Measurements from ENCODE around the gene PCDHGC5. TPM values are rescaled to one million over a fixed set of nuclear protein-coding genes. Genes with fewer than 3 reads are reported as not detected.

The PCDHGC5 gene
- total RNA-seq, 3 donors from 2014 or later (not counting 1 experiment from before 2014, with no cell fraction given) = 0.31 to 0.97 (median 0.50) TPM

DNA sequence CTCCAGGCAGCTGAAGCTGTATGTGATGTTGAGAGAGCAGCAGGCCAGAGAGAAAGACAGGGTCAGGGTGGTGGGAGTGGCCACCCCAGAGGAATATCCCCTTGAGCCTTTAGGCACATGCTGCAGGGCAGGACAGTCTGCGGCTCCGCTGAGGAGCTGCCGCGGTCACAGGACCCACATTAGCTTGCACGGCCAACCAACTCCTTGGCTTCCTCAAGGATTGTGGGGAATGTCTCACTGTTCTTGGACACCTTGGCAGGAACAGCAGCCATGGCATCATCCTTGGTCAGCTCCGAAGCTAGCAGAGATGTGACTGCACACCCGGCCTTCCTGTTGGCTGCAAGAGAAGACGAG, 27.8 kb downstream of the PCDHGC5 start:
- Mint-ChIP-seq H3K36me3 (peaks cover 15% of the 10 kb centered on the region), H3K4me1 (peaks cover 61 to 72% of the 10 kb centered on the region in 2 donors), H3K27ac (peak overlapping the region; percentile 74 to 82), H3K4me3 (no peak overlapping the region), H3K9me3 (no peaks in the 10 kb centered on the region), H3K27me3 (ENCODE audit: low read depth in 2 of 2) (no peaks in the 10 kb centered on the region)
- DNase-seq (no peak), ATAC-seq (no peak)
- WGBS (ENCODE audit: insufficient coverage) = over 99% methylated on average over 8 of the region's 8 CpGs
- TF ChIP-seq, protein P1, sequence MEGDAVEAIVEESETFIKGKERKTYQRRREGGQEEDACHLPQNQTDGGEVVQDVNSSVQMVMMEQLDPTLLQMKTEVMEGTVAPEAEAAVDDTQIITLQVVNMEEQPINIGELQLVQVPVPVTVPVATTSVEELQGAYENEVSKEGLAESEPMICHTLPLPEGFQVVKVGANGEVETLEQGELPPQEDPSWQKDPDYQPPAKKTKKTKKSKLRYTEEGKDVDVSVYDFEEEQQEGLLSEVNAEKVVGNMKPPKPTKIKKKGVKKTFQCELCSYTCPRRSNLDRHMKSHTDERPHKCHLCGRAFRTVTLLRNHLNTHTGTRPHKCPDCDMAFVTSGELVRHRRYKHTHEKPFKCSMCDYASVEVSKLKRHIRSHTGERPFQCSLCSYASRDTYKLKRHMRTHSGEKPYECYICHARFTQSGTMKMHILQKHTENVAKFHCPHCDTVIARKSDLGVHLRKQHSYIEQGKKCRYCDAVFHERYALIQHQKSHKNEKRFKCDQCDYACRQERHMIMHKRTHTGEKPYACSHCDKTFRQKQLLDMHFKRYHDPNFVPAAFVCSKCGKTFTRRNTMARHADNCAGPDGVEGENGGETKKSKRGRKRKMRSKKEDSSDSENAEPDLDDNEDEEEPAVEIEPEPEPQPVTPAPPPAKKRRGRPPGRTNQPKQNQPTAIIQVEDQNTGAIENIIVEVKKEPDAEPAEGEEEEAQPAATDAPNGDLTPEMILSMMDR (IDR thresholded peaks at IDR 0.05) = no peak
- no peaks in the 10 kb centered on the region for H3K27me3 ChIP-seq (ENCODE audit: control insufficient read depth, insufficient read depth, low read length)
- peaks cover 52% of the 10 kb centered on the region for H3K4me1 ChIP-seq (ENCODE audit: control insufficient read depth, insufficient read depth, low read length)
- H3K27ac ChIP-seq (ENCODE audit: low read length) = no peak overlapping the region
- peaks cover 64% of the 10 kb centered on the region for H3K36me3 ChIP-seq (ENCODE audit: control insufficient read depth, insufficient read depth, low read length)
- no peaks in the 10 kb centered on the region for H3K9me3 ChIP-seq (ENCODE audit: control insufficient read depth, insufficient read depth, low read length)
- no peak overlapping the region for H3K4me3 ChIP-seq (ENCODE audit: low read length)
- intact Hi-C loops (cut with micrococcal nuclease) = no loop called here

DNA sequence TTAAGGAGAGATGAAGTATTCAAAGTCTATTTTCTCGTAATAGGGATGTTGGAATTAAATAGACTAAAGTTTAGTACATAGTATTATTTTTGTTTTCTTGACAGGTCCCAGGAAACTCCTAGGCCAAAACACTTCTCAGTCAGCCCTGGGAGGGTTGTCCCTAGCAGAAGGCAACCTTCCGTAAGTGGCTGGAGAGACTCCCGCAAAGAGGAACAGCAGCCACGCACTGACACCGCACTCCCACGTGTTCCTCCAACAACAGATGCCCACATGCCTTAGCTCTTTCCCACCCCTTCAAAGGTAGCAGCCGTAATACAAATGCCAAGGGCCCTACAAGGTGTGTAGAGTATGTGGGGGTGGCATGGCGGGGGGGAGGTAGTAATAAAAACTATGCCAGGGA, 28.4 kb downstream of the PCDHGC5 start:
- intact Hi-C loops (cut with micrococcal nuclease) = no loop called here
- no peaks in the 10 kb centered on the region for H3K9me3 ChIP-seq (ENCODE audit: control insufficient read depth, insufficient read depth, low read length)
- WGBS (ENCODE audit: insufficient coverage) = 92% methylated on average over 4 of the region's 8 CpGs

DNA sequence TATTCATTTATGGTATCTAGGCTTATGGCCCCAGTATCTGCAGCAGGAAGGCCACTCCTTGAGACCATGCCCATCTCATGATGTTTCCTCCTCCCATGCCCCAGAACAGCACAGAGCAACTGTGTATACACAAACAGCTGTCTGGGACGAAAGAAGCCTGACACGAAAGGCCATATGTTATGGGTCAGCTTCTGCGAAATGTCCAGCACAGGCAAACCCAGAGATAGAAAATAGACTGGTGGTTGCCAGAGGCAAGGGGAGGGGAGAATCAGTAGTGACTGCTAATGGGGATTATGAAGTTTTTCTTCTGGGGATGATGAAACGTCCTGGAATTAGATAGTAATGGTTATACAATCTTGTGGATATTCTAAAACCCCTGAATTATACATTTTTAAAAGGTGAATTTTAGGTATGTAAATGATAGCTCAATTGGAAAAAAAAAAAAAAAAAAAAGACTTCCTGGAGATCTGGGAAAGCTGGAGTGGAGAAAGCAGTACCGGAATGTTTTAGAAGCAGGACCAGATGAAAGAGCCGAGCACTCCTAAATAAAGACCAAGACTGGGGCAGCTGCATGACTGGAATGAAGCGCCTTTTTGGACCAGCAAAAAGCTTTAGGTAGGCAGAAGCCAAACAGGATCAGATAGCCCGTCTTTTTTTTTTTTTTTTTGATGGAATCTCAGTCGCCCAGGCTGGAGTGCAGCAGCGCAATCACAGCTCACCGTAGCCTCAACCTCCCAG, 29.2 kb downstream of the PCDHGC5 start:
- Mint-ChIP-seq H3K27me3 (ENCODE audit: low read depth in 2 of 2) (no peaks in the 10 kb centered on the region), H3K4me1 (peaks cover 59 to 69% of the 10 kb centered on the region in 2 donors), H3K9me3 (no peaks in the 10 kb centered on the region), H3K36me3 (peaks cover 15% of the 10 kb centered on the region), H3K4me3 (no peak overlapping the region), H3K27ac (peak overlapping the region; percentile 37 to 71)
- Histone ChIP-seq H3K4me1 (ENCODE audit: control insufficient read depth, insufficient read depth, low read length) (peaks cover 38% of the 10 kb centered on the region), H3K27ac (ENCODE audit: low read length) (no peak overlapping the region), H3K27me3 (ENCODE audit: control insufficient read depth, insufficient read depth, low read length) (no peaks in the 10 kb centered on the region), H3K4me3 (ENCODE audit: low read length) (no peak overlapping the region), H3K36me3 (ENCODE audit: control insufficient read depth, insufficient read depth, low read length) (peaks cover 77% of the 10 kb centered on the region), H3K9me3 (ENCODE audit: control insufficient read depth, insufficient read depth, low read length) (no peaks in the 10 kb centered on the region)
- DNase-seq = no peak
- no peak for ATAC-seq
- TF ChIP-seq, protein P1 (IDR thresholded peaks at IDR 0.05) = no peak
- intact Hi-C loops (cut with micrococcal nuclease) = no loop called here
- 97% methylated on average over 7 of the region's 11 CpGs for WGBS (ENCODE audit: insufficient coverage)

More for the DNA sequence above, 28.4 kb downstream of the PCDHGC5 start:
- peaks cover 15% of the 10 kb centered on the region for H3K36me3 Mint-ChIP-seq
- H3K4me3 Mint-ChIP-seq = no peak overlapping the region
- DNase-seq (no peak), ATAC-seq (no peak)
- Histone ChIP-seq H3K27ac (ENCODE audit: low read length) (no peak overlapping the region), H3K27me3 (ENCODE audit: control insufficient read depth, insufficient read depth, low read length) (no peaks in the 10 kb centered on the region), H3K4me3 (ENCODE audit: low read length) (no peak overlapping the region), H3K4me1 (ENCODE audit: control insufficient read depth, insufficient read depth, low read length) (peaks cover 45% of the 10 kb centered on the region), H3K36me3 (ENCODE audit: control insufficient read depth, insufficient read depth, low read length) (peaks cover 70% of the 10 kb centered on the region)
- H3K4me1 Mint-ChIP-seq = peaks cover 65 to 71% of the 10 kb centered on the region in 2 donors
- no peaks in the 10 kb centered on the region for H3K27me3 Mint-ChIP-seq (ENCODE audit: low read depth in 2 of 2)
- H3K27ac Mint-ChIP-seq = peak overlapping the region; percentile 74 to 82
- TF ChIP-seq, protein P1 (IDR thresholded peaks at IDR 0.05) = no peak
- H3K9me3 Mint-ChIP-seq = no peaks in the 10 kb centered on the region

DNA sequence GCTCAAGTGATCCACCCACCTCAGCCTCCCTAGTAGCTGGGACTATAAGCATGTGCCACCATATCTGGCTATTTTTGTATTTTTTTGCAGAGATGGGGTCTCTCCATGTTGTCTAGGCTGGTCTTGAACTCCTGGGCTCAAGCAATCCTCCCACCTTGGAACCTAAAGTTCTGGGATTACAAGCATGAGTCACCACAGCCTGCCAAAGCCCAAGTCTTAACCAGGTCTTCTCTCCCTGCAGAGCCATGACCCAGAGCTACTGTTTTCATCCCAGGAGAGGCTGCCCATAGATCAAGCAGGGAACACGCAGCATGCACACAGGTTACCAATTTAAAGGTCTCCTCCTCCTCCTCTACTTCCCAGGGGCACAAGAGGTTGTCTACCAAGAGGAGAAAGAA, 29.7 kb downstream of the PCDHGC5 start:
- no peak overlapping the region for H3K4me3 Mint-ChIP-seq
- H3K4me1 Mint-ChIP-seq = peaks cover 54 to 63% of the 10 kb centered on the region in 2 donors
- no peak overlapping the region for H3K4me3 ChIP-seq (ENCODE audit: low read length)
- WGBS (ENCODE audit: insufficient coverage) = 67% methylated on average over 1 of the region's 1 CpG
- intact Hi-C loops (cut with micrococcal nuclease) = no loop called here
- peaks cover 32% of the 10 kb centered on the region for H3K4me1 ChIP-seq (ENCODE audit: control insufficient read depth, insufficient read depth, low read length)
- no peak overlapping the region for H3K27ac ChIP-seq (ENCODE audit: low read length)
- H3K9me3 ChIP-seq (ENCODE audit: control insufficient read depth, insufficient read depth, low read length) = no peaks in the 10 kb centered on the region
- peak overlapping the region in 1 of 2 donors; percentile 71 for H3K27ac Mint-ChIP-seq
- no peaks in the 10 kb centered on the region for H3K9me3 Mint-ChIP-seq
- DNase-seq (no peak), ATAC-seq (no peak)
- no peaks in the 10 kb centered on the region for H3K27me3 Mint-ChIP-seq (ENCODE audit: low read depth in 2 of 2)
- H3K36me3 ChIP-seq (ENCODE audit: control insufficient read depth, insufficient read depth, low read length) = peaks cover 83% of the 10 kb centered on the region
- TF ChIP-seq, protein P1 (IDR thresholded peaks at IDR 0.05) = no peak
- peaks cover 15% of the 10 kb centered on the region for H3K36me3 Mint-ChIP-seq
- no peaks in the 10 kb centered on the region for H3K27me3 ChIP-seq (ENCODE audit: control insufficient read depth, insufficient read depth, low read length)

Measured in natural killer cell (primary cell).